GM12878 (cell line): Measurements from ENCODE around the gene THOC5. TPM values are rescaled to one million over a fixed set of nuclear protein-coding genes. Genes with fewer than 3 reads are reported as not detected.

Source experiments
- ATAC-seq: fragments of 200-7000 bp; cut with Tn5 transposase; 3 replicates; pipeline ENCODE4 v1.9.1; 2020; ENCODE audit warnings: mild to moderate bottlenecking, moderate library complexity
- BruUV-seq: library from RNA; stranded (reverse); fragments of 400-500 nt; replicated peaks from 2 replicates; lab custom pipeline; 2021; lab: Mats Ljungman, UMichigan
- CTCF ChIA-PET: fragments of 300-600 bp; sonication (Branson Sonifier 250); formaldehyde crosslinking; extraction: SDS; loops from one replicate; lab custom pipeline; 2021; ENCODE audit warnings: inconsistent platforms; lab: Yijun Ruan, JAX
- POLR2A ChIA-PET: fragments of 350-600 bp; formaldehyde crosslinking; extraction: SDS; loops from one replicate; lab custom pipeline; 2021; ENCODE audit warnings: inconsistent platforms; lab: Charles Lee
- RAD21 ChIA-PET: fragments of 300-600 bp; sonication (Branson Sonifier 250); formaldehyde crosslinking; loops from one replicate; lab custom pipeline; 2023; ENCODE audit warnings: antibody characterized with exemption; ENCODE audit not compliant: unreplicated experiment; lab: Charles Lee
- SMC1A ChIA-PET: fragments of 300-600 bp; sonication (Branson Sonifier 250); formaldehyde crosslinking; loops from one replicate; lab custom pipeline; 2023; ENCODE audit not compliant: unreplicated experiment, uncharacterized antibody; lab: Charles Lee
- DNase-seq: peaks from one replicate; pipeline ENCODE4 v3.0.0-alpha.2; 2011; ENCODE audit warnings: low read depth, low spot score
- FAIRE-seq: peaks from 3 replicates; lab custom pipeline; 2011; peaks lifted over from hg19 to GRCh38; lab: Jason Lieb, UNC
- H2AFZ ChIP-seq: 2 replicates; pipeline ENCODE4 v1.6.0; 2011; ENCODE audit warnings: low read depth, low read length, control low read depth; ENCODE audit not compliant: control insufficient read depth
- H3K27ac ChIP-seq: 2 replicates; pipeline ENCODE4 v1.5.1; 2011; ENCODE audit warnings: control low read depth; ENCODE audit not compliant: control insufficient read depth, insufficient read depth
- H3K27me3 ChIP-seq, 2 experiments: replicated peaks in 1 of 2; 2 replicates each; pipeline versions ENCODE4 v1.6.0 to v1.6.1; 2011; ENCODE audit warnings: low read length in 1 of 2; ENCODE audit not compliant: control insufficient read depth in 2 of 2, insufficient read depth in 2 of 2
- H3K36me3 ChIP-seq, 2 experiments: 2 replicates each; pipeline ENCODE4 v1.5.1; 2011; ENCODE audit warnings: low read length in 1 of 2; ENCODE audit not compliant: control insufficient read depth in 2 of 2, insufficient read depth in 2 of 2
- H3K4me1 ChIP-seq: 2 replicates; pipeline ENCODE4 v1.6.1; 2011; ENCODE audit warnings: mild to moderate bottlenecking, low read length, moderate library complexity, mixed read lengths; ENCODE audit not compliant: control insufficient read depth, insufficient read depth
- H3K4me2 ChIP-seq: 2 replicates; pipeline ENCODE4 v1.6.0; 2011; ENCODE audit warnings: control low read depth; ENCODE audit not compliant: control insufficient read depth, insufficient read depth
- H3K4me3 ChIP-seq: fragments of 200-600 bp; sonication (generic); 2 replicates; pipeline ENCODE4 v1.5.1; 2016
- H3K79me2 ChIP-seq: 2 replicates; pipeline ENCODE4 v1.6.0; 2011; ENCODE audit warnings: low read length; ENCODE audit not compliant: control insufficient read depth, insufficient read depth
- H3K9ac ChIP-seq: 2 replicates; pipeline ENCODE4 v1.8.0; 2011; ENCODE audit warnings: low read length, control low read depth, mixed read lengths; ENCODE audit not compliant: control insufficient read depth, insufficient read depth
- H3K9me3 ChIP-seq: replicated peaks from 3 replicates; pipeline ENCODE4 v1.5.1; 2011; ENCODE audit warnings: mild to moderate bottlenecking, low read length; ENCODE audit not compliant: control insufficient read depth, insufficient read depth
- H4K20me1 ChIP-seq: 2 replicates; pipeline ENCODE4 v1.6.0; 2011; ENCODE audit not compliant: control insufficient read depth, insufficient read depth
- E2F8 ChIP-seq: fragments of 450-650 bp; IDR thresholded peaks from 2 replicates; pipeline ENCODE4 v1.6.1; 2018; ENCODE audit warnings: mild to moderate bottlenecking, low read depth, moderate library complexity; ENCODE audit not compliant: partially characterized antibody
- ETV6 ChIP-seq, 2 experiments: fragments of 450-650 bp in 1 of 2; IDR thresholded peaks in 1 of 2; conservative IDR thresholded peaks in 1 of 2; 2 replicates each; pipeline ENCODE4 v1.6.1; 2014; ENCODE audit warnings: antibody characterized with exemption in 1 of 2, borderline replicate concordance in 1 of 2, low read depth in 1 of 2, mild to moderate bottlenecking in 1 of 2, moderate library complexity in 1 of 2
- IRF4 ChIP-seq: IDR thresholded peaks from 2 replicates; pipeline ENCODE4 v1.6.1; 2011; ENCODE audit warnings: low read depth, low read length
- JUND ChIP-seq: IDR thresholded peaks from 2 replicates; pipeline ENCODE4 v1.6.1; 2012; ENCODE audit warnings: low read depth, mild to moderate bottlenecking, low read length, improper control_type of control experiment, moderate library complexity
- LARP7 ChIP-seq: fragments of 450-650 bp; IDR thresholded peaks from 2 replicates; pipeline ENCODE4 v1.6.1; 2017; ENCODE audit warnings: mild to moderate bottlenecking
- MLLT1 ChIP-seq: fragments of 450-650 bp; IDR thresholded peaks from 2 replicates; pipeline ENCODE4 v1.6.1; 2016; ENCODE audit warnings: mild to moderate bottlenecking
- PAX8 ChIP-seq: fragments of 450-650 bp; IDR thresholded peaks from 2 replicates; pipeline ENCODE4 v1.6.1; 2017; ENCODE audit warnings: mild to moderate bottlenecking, moderate library complexity
- RUNX3 ChIP-seq: IDR thresholded peaks from 2 replicates; pipeline ENCODE4 v1.6.1; 2012; ENCODE audit warnings: low read length, inconsistent platforms
- SMAD1 ChIP-seq: fragments of 450-650 bp; IDR thresholded peaks from 2 replicates; pipeline ENCODE4 v1.6.1; 2018; ENCODE audit warnings: mild to moderate bottlenecking, low read depth; ENCODE audit not compliant: partially characterized antibody
- YBX1 ChIP-seq: fragments of 450-650 bp; IDR thresholded peaks from 2 replicates; pipeline ENCODE4 v1.6.1; 2016; ENCODE audit warnings: antibody characterized with exemption
- WGBS: methylation state at CpG from one replicate; pipeline ENCODE4 v1.1.6; 2016; ENCODE audit warnings: low lambda C conversion rate; ENCODE audit not compliant: insufficient replicate concordance, insufficient coverage; ENCODE audit errors: missing lambda C conversion rate; 5-methylcytosine and 5-hydroxymethylcytosine counted together
- in situ Hi-C: fragments of 300-500 bp; cut with MboI; formaldehyde crosslinking; loops from 9 replicates; pipeline ENCODE4 v1.14.3; 2018; ENCODE audit warnings: mixed read lengths
- intact Hi-C: fragments of 100-400 bp; cut with micrococcal nuclease; formaldehyde crosslinking; loops from one replicate; pipeline ENCODE4 v1.14.2; 2022; ENCODE audit not compliant: unreplicated experiment
- polyA plus RNA-seq, 11 experiments: library from polyadenylated mRNA; depleted of rRNA in 4 of 11; unstranded in 6 of 11; stranded (reverse) in 5 of 11; fragments of >200 nt; fragmentation: Nextera tagmentation in 4 of 11; fragmentation: Illumina TruSeq in 1 of 11; extraction: Ambion mirVana in 4 of 11; extraction: Trizol in 1 of 11; gene quantifications; 1 replicate in 1 of 11; 2 replicates in 10 of 11; pipeline versions ENCODE4 v1.2.1 to v1.2.3, GENCODE V29; 2011 to 2016; ENCODE audit warnings: inconsistent platforms in 2 of 11, missing spikeins in 2 of 11, low read depth in 1 of 11
- total RNA-seq, 4 experiments: library from RNA; depleted of rRNA in 3 of 4; stranded (reverse); fragments of >200 nt in 3 of 4; fragmentation: Illumina TruSeq in 1 of 4; extraction: Trizol in 1 of 4; gene quantifications; 2 replicates each; pipeline versions ENCODE4 v1.2.1 to v1.2.3, GENCODE V29; 2013 to 2021
- TF ChIP-seq, protein P1 (sequence below): IDR thresholded peaks from 2 replicates; pipeline ENCODE4 v1.6.1; 2012; ENCODE audit warnings: low read depth, low read length, improper control_type of control experiment
- TF ChIP-seq, protein P2 (sequence below): IDR thresholded peaks from 2 replicates; pipeline ENCODE4 v1.6.1; 2011; ENCODE audit warnings: borderline replicate concordance, low read depth, mild to moderate bottlenecking, moderate library complexity, mixed read lengths, low read length; ENCODE audit not compliant: insufficient read depth; ENCODE audit errors: extremely low read length

Gene THOC5
- total and polyA plus RNA-seq, 10 of the 15 experiments (the other 5 are each of a cell fraction or from before 2014, with no cell fraction given), result 20.9 to 44.9 (median 31.4) TPM

GRCh38 chr22:29536411-29536810 lies 17.1 kb downstream of the THOC5 start (continued):
- TF ChIP-seq, protein P1, sequence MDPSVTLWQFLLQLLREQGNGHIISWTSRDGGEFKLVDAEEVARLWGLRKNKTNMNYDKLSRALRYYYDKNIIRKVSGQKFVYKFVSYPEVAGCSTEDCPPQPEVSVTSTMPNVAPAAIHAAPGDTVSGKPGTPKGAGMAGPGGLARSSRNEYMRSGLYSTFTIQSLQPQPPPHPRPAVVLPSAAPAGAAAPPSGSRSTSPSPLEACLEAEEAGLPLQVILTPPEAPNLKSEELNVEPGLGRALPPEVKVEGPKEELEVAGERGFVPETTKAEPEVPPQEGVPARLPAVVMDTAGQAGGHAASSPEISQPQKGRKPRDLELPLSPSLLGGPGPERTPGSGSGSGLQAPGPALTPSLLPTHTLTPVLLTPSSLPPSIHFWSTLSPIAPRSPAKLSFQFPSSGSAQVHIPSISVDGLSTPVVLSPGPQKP, result no peak

GRCh38 chr22:29531419-29531818 lies 22.1 kb downstream of the THOC5 start:
- ChIA-PET RAD21 (no interaction called here), POLR2A (interaction anchor here (1.4 kb wide), 1 partner anchor 35 kb away, joined by 6 read pairs; no protein-coding TSS in a partner anchor), CTCF (no interaction called here), SMC1A (interaction anchor here (1.7 kb wide), 1 partner anchor 11 kb away, joined by 3 read pairs; no protein-coding TSS in a partner anchor)
- H3K27me3 ChIP-seq, result no peaks in the 10 kb centered on the region
- H4K20me1 ChIP-seq, result no peaks in the 10 kb centered on the region
- no peak overlapping the region for H2AFZ ChIP-seq
- no TSS peak for BruUV-seq
- no peak for TF ChIP-seq SMAD1
- TF ChIP-seq LARP7, result no peak
- TF ChIP-seq, protein P2, sequence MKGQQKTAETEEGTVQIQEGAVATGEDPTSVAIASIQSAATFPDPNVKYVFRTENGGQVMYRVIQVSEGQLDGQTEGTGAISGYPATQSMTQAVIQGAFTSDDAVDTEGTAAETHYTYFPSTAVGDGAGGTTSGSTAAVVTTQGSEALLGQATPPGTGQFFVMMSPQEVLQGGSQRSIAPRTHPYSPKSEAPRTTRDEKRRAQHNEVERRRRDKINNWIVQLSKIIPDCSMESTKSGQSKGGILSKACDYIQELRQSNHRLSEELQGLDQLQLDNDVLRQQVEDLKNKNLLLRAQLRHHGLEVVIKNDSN, result no peak
- no peak for TF ChIP-seq MLLT1
- no peak for TF ChIP-seq RUNX3
- no peak for TF ChIP-seq IRF4
- no peak for TF ChIP-seq ETV6 (conservative IDR thresholded peaks at IDR 0.05 in 1 of 2, IDR thresholded peaks at IDR 0.05 in 1 of 2; ENCODE audit: borderline replicate concordance in 1 of 2, low read depth in 1 of 2)
- TF ChIP-seq PAX8, result no peak
- TF ChIP-seq JUND, result no peak
- TF ChIP-seq E2F8, result no peak
- no peak for TF ChIP-seq YBX1
- no peak overlapping the region for H3K27ac ChIP-seq
- no peak for ATAC-seq
- in situ Hi-C loops (no loop called here), intact Hi-C loops (no loop called here)
- 78% methylated on average over 3 of the region's 4 CpGs for WGBS
- no peaks in the 10 kb centered on the region for H3K9me3 ChIP-seq
- DNase-seq, result no peak
- no peak for FAIRE-seq
- peaks cover 17 to 18% of the 10 kb centered on the region in 2 experiments for H3K36me3 ChIP-seq
- no peak overlapping the region for H3K9ac ChIP-seq
- no peak overlapping the region for H3K4me2 ChIP-seq
- H3K4me1 ChIP-seq, result no peaks in the 10 kb centered on the region
- H3K4me3 ChIP-seq, result no peak overlapping the region
- no peaks in the 10 kb centered on the region for H3K79me2 ChIP-seq
